Measurements from ENCODE around the gene GNA14.

Gene GNA14

DNA sequence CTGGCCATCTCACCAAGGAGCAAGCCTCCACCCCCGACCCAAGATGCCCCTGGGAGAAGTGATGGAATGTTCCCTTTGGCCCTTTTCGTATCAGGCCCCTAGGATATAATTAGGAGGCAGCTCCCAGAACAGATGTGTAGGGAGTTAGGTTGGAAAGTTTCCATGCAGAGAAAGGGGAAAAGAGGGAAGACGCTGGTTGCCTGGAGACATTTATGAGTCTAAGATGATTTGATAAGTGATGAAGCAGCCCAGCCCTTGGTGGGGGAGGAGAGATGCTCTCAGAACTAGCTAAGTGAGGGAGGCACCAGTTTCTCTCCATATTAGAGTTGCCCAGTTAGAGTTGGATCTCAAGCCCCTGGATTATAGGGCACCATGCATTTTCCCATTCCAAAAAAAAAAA, 137.5 kb downstream of the GNA14 start:
- Histone ChIP-seq H3K4me3 (ENCODE audit: low read length) (no peak overlapping the region), H3K4me1 (ENCODE audit: low read length) (no peaks in the 10 kb centered on the region), H3K36me3 (replicated peaks; ENCODE audit: low read depth, low read length) (no peaks in the 10 kb centered on the region), H3K27ac (ENCODE audit: low read length) (no peak overlapping the region), H3K27me3 (ENCODE audit: low read depth, low read length) (no peaks in the 10 kb centered on the region), H3K4me2 (ENCODE audit: low read length) (no peak overlapping the region), H2AFZ (ENCODE audit: low read depth, low read length) (no peak overlapping the region), H3K9ac (ENCODE audit: low read length) (no peak overlapping the region), H4K20me1 (ENCODE audit: insufficient read depth, low read length) (no peaks in the 10 kb centered on the region), H3K9me3 (ENCODE audit: insufficient read depth, low read length) (no peaks in the 10 kb centered on the region), H3K79me2 (ENCODE audit: low read length) (no peaks in the 10 kb centered on the region)
- TF ChIP-seq, protein P1, sequence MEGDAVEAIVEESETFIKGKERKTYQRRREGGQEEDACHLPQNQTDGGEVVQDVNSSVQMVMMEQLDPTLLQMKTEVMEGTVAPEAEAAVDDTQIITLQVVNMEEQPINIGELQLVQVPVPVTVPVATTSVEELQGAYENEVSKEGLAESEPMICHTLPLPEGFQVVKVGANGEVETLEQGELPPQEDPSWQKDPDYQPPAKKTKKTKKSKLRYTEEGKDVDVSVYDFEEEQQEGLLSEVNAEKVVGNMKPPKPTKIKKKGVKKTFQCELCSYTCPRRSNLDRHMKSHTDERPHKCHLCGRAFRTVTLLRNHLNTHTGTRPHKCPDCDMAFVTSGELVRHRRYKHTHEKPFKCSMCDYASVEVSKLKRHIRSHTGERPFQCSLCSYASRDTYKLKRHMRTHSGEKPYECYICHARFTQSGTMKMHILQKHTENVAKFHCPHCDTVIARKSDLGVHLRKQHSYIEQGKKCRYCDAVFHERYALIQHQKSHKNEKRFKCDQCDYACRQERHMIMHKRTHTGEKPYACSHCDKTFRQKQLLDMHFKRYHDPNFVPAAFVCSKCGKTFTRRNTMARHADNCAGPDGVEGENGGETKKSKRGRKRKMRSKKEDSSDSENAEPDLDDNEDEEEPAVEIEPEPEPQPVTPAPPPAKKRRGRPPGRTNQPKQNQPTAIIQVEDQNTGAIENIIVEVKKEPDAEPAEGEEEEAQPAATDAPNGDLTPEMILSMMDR (IDR thresholded peaks at IDR 0.05; ENCODE audit: low read depth, low read length), result no peak
- TF ChIP-seq EZH2phosphoT487 (IDR thresholded peaks at IDR 0.05; ENCODE audit: low read depth), result no peak

- no peak overlapping the region for H2AFZ ChIP-seq (ENCODE audit: low read depth, low read length)
- no peaks in the 10 kb centered on the region for H3K79me2 ChIP-seq (ENCODE audit: low read length)
- no peak overlapping the region for H3K9ac ChIP-seq (ENCODE audit: low read length)
- no peak overlapping the region for H3K27ac ChIP-seq (ENCODE audit: low read length)
- H3K9me3 ChIP-seq (ENCODE audit: insufficient read depth, low read length), result no peaks in the 10 kb centered on the region
- no peak overlapping the region for H3K4me3 ChIP-seq (ENCODE audit: low read length)
- no peak overlapping the region for H3K4me2 ChIP-seq (ENCODE audit: low read length)
- no peaks in the 10 kb centered on the region for H3K36me3 ChIP-seq (replicated peaks; ENCODE audit: low read depth, low read length)
- no peaks in the 10 kb centered on the region for H3K4me1 ChIP-seq (ENCODE audit: low read length)
- no peak for TF ChIP-seq EZH2phosphoT487 (IDR thresholded peaks at IDR 0.05; ENCODE audit: low read depth)
- TF ChIP-seq, protein P1 (IDR thresholded peaks at IDR 0.05; ENCODE audit: low read depth, low read length), result no peak
- H3K27me3 ChIP-seq (ENCODE audit: low read depth, low read length), result no peaks in the 10 kb centered on the region
- H4K20me1 ChIP-seq (ENCODE audit: insufficient read depth, low read length), result no peaks in the 10 kb centered on the region
Measured at GRCh38 chr9:77508396-77508795, 139.7 kb downstream of the GNA14 start.

GRCh38 chr9:77507212-77507961, 140.7 kb downstream of the GNA14 start:
- H3K9me3 ChIP-seq (ENCODE audit: insufficient read depth, low read length), result no peaks in the 10 kb centered on the region
- TF ChIP-seq EZH2phosphoT487 (IDR thresholded peaks at IDR 0.05; ENCODE audit: low read depth), result no peak
- TF ChIP-seq, protein P1 (IDR thresholded peaks at IDR 0.05; ENCODE audit: low read depth, low read length), result no peak
- H3K36me3 ChIP-seq (replicated peaks; ENCODE audit: low read depth, low read length), result no peaks in the 10 kb centered on the region
- H3K4me1 ChIP-seq (ENCODE audit: low read length), result no peaks in the 10 kb centered on the region
- no peak overlapping the region for H3K9ac ChIP-seq (ENCODE audit: low read length)
- H3K4me2 ChIP-seq (ENCODE audit: low read length), result no peak overlapping the region
- no peak overlapping the region for H3K4me3 ChIP-seq (ENCODE audit: low read length)
- no peak overlapping the region for H3K27ac ChIP-seq (ENCODE audit: low read length)
- no peaks in the 10 kb centered on the region for H3K79me2 ChIP-seq (ENCODE audit: low read length)
- no peaks in the 10 kb centered on the region for H3K27me3 ChIP-seq (ENCODE audit: low read depth, low read length)
- H2AFZ ChIP-seq (ENCODE audit: low read depth, low read length), result no peak overlapping the region
- H4K20me1 ChIP-seq (ENCODE audit: insufficient read depth, low read length), result no peaks in the 10 kb centered on the region

GRCh38 chr9:77505232-77505631, 142.9 kb downstream of the GNA14 start:
- H3K9me3 ChIP-seq (ENCODE audit: insufficient read depth, low read length), result no peaks in the 10 kb centered on the region
- H3K79me2 ChIP-seq (ENCODE audit: low read length), result no peaks in the 10 kb centered on the region
- H2AFZ ChIP-seq (ENCODE audit: low read depth, low read length), result no peak overlapping the region
- no peak overlapping the region for H3K9ac ChIP-seq (ENCODE audit: low read length)
- no peaks in the 10 kb centered on the region for H3K27me3 ChIP-seq (ENCODE audit: low read depth, low read length)
- no peaks in the 10 kb centered on the region for H3K4me1 ChIP-seq (ENCODE audit: low read length)
- TF ChIP-seq EZH2phosphoT487 (IDR thresholded peaks at IDR 0.05; ENCODE audit: low read depth), result no peak
- TF ChIP-seq, protein P1 (IDR thresholded peaks at IDR 0.05; ENCODE audit: low read depth, low read length), result no peak
- H3K27ac ChIP-seq (ENCODE audit: low read length), result no peak overlapping the region
- H3K36me3 ChIP-seq (replicated peaks; ENCODE audit: low read depth, low read length), result no peaks in the 10 kb centered on the region
- H3K4me3 ChIP-seq (ENCODE audit: low read length), result no peak overlapping the region
- no peak overlapping the region for H3K4me2 ChIP-seq (ENCODE audit: low read length)
- H4K20me1 ChIP-seq (ENCODE audit: insufficient read depth, low read length), result no peaks in the 10 kb centered on the region
